GM20000 (cell line): ENCODE data around the gene PEMT.

Experiments used
- DNase-seq: peaks from one replicate; pipeline ENCODE4 v3.0.0; 2012; ENCODE audit warnings: low spot score
- CTCF ChIP-seq: IDR thresholded peaks from 2 replicates; pipeline ENCODE4 v1.5.1; 2012; ENCODE audit warnings: mild to moderate bottlenecking, control low read depth; ENCODE audit errors: extremely low read depth, missing control alignments

The PEMT gene

GRCh38 chr17:17568772-17569195 lies 22.7 kb downstream of the PEMT start:
- peak; percentile 78 for DNase-seq
- TF ChIP-seq CTCF, result peak; percentile 74

- TF ChIP-seq CTCF, result no peak
- DNase-seq, result no peak
Observed at GRCh38 chr17:17567631-17568030, 23.9 kb downstream of the PEMT start.

GRCh38 chr17:17566896-17567513 lies 24.5 kb downstream of the PEMT start:
- no peak for DNase-seq
- no peak for TF ChIP-seq CTCF

- no peak for DNase-seq
Observed at GRCh38 chr17:17565471-17566339, 25.8 kb downstream of the PEMT start.

GRCh38 chr17:17564896-17565295 lies 26.6 kb downstream of the PEMT start:
- DNase-seq, result no peak
- no peak for TF ChIP-seq CTCF

More at GRCh38 chr17:17565471-17566339, 25.8 kb downstream of the PEMT start:
- TF ChIP-seq CTCF, result no peak

GRCh38 chr17:17564323-17564722 lies 27.2 kb downstream of the PEMT start:
- no peak for TF ChIP-seq CTCF
- DNase-seq, result no peak

GRCh38 chr17:17563530-17563929 lies 28.0 kb downstream of the PEMT start:
- no peak for TF ChIP-seq CTCF
- DNase-seq, result no peak
